ENCODE data around the gene COL6A1. TPM values are rescaled to one million over a fixed set of nuclear protein-coding genes. Genes with fewer than 3 reads are reported as not detected.

COL6A1 gene
- total RNA-seq, 2 experiments from 2014 or later, result not detected

DNA sequence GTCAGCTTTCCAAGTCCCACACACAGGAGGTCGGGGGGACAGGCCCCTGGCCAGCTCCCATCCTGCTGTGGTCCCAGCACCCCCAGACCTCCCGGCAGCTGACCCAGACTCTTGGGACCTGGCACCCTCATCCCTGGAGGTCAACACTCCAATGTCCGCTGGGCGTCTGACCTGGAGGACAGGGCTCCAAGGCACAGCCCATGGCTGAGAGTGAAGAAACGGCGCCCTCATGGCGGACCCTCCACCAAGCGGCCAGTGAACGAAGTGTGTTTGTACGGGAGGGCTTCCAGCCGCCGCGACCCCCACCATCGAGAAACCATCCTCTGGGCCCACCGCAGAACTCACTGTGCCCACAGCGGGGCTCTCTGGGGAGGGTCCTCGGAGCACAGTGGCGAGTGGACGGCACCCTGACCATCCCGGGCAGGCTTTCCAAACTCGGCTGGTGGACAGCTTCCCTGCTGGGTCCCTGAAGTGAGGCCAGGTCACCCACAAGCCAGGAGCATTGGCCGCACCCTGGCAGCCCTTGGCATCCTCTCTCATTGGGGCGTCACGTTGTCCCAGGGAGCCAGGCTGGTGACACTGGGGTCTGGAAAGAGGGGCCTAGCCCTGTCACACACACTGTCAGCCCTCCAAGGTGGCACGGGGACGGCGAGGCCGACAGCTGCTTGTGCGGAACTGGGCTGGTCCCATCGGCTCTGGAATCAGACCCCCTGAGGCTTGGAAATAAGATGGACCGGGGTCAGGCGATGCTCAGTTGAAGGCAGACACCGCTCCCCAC lies 68.5 kb downstream of the COL6A1 start:
- no TSS peak for BruUV-seq (replicated peaks)
- Histone ChIP-seq H4K20me1 (ENCODE audit: insufficient read depth, low read length) (no peaks in the 10 kb centered on the region), H3K4me2 (ENCODE audit: low read length) (no peak overlapping the region), H3K4me1 (ENCODE audit: insufficient read depth, low read length, poor library complexity, severe bottlenecking) (no peaks in the 10 kb centered on the region), H3K9me3 (ENCODE audit: low read length) (no peaks in the 10 kb centered on the region), H3K36me3 (ENCODE audit: insufficient read depth, low read length) (no peaks in the 10 kb centered on the region), H3K79me2 (ENCODE audit: insufficient read depth, low read depth, low read length) (no peaks in the 10 kb centered on the region), H2AFZ (ENCODE audit: low read length) (no peak overlapping the region), H3K27ac (ENCODE audit: low read depth, low read length, poor library complexity, severe bottlenecking) (no peak overlapping the region), H3K9me2 (ENCODE audit: insufficient read depth, low read length) (no peaks in the 10 kb centered on the region), H3K4me3 (ENCODE audit: low read depth, low read length, poor library complexity, severe bottlenecking) (no peak overlapping the region)
- ChIA-PET CTCF (ENCODE audit: unreplicated experiment) (no interaction called here), POLR2A (no interaction called here)
- no peak for DNase-seq (ENCODE audit: low spot score)
- TF ChIP-seq, protein P1, sequence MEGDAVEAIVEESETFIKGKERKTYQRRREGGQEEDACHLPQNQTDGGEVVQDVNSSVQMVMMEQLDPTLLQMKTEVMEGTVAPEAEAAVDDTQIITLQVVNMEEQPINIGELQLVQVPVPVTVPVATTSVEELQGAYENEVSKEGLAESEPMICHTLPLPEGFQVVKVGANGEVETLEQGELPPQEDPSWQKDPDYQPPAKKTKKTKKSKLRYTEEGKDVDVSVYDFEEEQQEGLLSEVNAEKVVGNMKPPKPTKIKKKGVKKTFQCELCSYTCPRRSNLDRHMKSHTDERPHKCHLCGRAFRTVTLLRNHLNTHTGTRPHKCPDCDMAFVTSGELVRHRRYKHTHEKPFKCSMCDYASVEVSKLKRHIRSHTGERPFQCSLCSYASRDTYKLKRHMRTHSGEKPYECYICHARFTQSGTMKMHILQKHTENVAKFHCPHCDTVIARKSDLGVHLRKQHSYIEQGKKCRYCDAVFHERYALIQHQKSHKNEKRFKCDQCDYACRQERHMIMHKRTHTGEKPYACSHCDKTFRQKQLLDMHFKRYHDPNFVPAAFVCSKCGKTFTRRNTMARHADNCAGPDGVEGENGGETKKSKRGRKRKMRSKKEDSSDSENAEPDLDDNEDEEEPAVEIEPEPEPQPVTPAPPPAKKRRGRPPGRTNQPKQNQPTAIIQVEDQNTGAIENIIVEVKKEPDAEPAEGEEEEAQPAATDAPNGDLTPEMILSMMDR (conservative IDR thresholded peaks at IDR 0.05; ENCODE audit: low read length), result no peak
- no peak for TF ChIP-seq EZH2phosphoT487 (IDR thresholded peaks at IDR 0.05; ENCODE audit: borderline replicate concordance, low read depth, low read length)
- intact Hi-C loops (cut with micrococcal nuclease; ENCODE audit: unreplicated experiment), result no loop called here

DNA sequence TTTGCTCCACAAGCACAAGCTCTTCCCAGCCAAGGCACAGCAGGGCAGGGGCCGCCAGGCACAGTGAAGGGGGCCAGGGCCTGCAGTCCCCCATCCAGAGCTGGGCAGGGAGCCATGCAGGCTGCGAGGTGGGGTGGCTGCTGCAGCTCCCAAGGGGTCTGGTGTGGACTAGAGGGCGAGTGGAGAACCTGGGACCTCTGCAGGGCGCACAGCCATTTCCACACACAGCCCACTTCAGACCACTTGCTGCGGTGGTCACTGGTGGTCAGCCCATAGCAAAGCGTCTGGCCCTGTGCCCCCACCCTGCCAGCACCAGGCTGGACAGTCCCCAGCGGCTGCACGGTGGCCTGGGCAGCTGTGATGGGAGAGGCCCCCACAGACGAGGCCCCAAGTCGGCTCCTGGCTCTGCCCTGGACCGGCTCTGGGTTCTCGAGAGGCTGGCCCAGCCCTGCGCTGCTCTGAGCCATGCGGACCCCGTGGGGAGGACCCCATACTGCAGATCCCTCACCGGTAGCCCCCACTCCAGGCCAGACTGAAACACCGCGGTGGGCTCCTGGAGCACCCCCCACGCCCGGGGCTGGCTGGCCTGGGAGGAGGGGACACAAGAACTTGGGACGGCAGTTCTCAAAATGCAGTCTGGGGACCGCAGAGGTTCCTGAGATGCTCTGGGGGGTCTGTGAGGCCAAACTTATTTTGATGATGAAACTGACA lies 69.3 kb downstream of the COL6A1 start:
- intact Hi-C loops (cut with micrococcal nuclease; ENCODE audit: unreplicated experiment), result no loop called here
- no peak overlapping the region for H3K27ac ChIP-seq (ENCODE audit: low read depth, low read length, poor library complexity, severe bottlenecking)
- no peak overlapping the region for H3K4me3 ChIP-seq (ENCODE audit: low read depth, low read length, poor library complexity, severe bottlenecking)
- no peaks in the 10 kb centered on the region for H4K20me1 ChIP-seq (ENCODE audit: insufficient read depth, low read length)
- H3K36me3 ChIP-seq (ENCODE audit: insufficient read depth, low read length), result no peaks in the 10 kb centered on the region
- no peak for TF ChIP-seq EZH2phosphoT487 (IDR thresholded peaks at IDR 0.05; ENCODE audit: borderline replicate concordance, low read depth, low read length)
- TF ChIP-seq, protein P1 (conservative IDR thresholded peaks at IDR 0.05; ENCODE audit: low read length), result no peak
- no peak overlapping the region for H3K4me2 ChIP-seq (ENCODE audit: low read length)
- H3K9me3 ChIP-seq (ENCODE audit: low read length), result no peaks in the 10 kb centered on the region
- no peak overlapping the region for H2AFZ ChIP-seq (ENCODE audit: low read length)
- no peak for DNase-seq (ENCODE audit: low spot score)
- no TSS peak for BruUV-seq (replicated peaks)
- H3K4me1 ChIP-seq (ENCODE audit: insufficient read depth, low read length, poor library complexity, severe bottlenecking), result no peaks in the 10 kb centered on the region
- ChIA-PET CTCF (ENCODE audit: unreplicated experiment) (no interaction called here), POLR2A (no interaction called here)
- no peaks in the 10 kb centered on the region for H3K79me2 ChIP-seq (ENCODE audit: insufficient read depth, low read depth, low read length)
- no peaks in the 10 kb centered on the region for H3K9me2 ChIP-seq (ENCODE audit: insufficient read depth, low read length)

DNA sequence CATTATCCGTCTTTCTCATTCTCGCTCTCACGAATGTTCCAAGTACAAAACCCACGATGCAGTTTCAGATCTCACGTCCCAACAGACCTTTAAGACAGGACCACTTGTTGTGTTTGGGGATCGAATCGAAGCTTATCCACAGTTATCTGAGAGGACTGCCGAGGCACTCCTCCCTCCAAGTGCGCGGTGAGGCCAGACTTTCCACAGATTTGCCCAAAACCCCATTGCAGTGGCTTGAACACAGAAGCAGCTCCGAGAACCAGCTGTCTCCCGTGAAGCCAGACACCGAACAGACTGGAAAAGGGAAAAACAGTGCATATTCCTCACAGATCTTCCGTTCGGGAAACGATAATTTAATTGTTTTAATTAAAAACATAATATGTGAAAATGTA lies 69.8 kb downstream of the COL6A1 start:
- Histone ChIP-seq H3K27ac (ENCODE audit: low read depth, low read length, poor library complexity, severe bottlenecking) (no peak overlapping the region), H3K9me2 (ENCODE audit: insufficient read depth, low read length) (no peaks in the 10 kb centered on the region), H3K4me2 (ENCODE audit: low read length) (no peak overlapping the region), H3K36me3 (ENCODE audit: insufficient read depth, low read length) (no peaks in the 10 kb centered on the region), H3K79me2 (ENCODE audit: insufficient read depth, low read depth, low read length) (no peaks in the 10 kb centered on the region), H3K9me3 (ENCODE audit: low read length) (no peaks in the 10 kb centered on the region), H4K20me1 (ENCODE audit: insufficient read depth, low read length) (no peaks in the 10 kb centered on the region), H3K4me1 (ENCODE audit: insufficient read depth, low read length, poor library complexity, severe bottlenecking) (no peaks in the 10 kb centered on the region), H3K4me3 (ENCODE audit: low read depth, low read length, poor library complexity, severe bottlenecking) (no peak overlapping the region), H2AFZ (ENCODE audit: low read length) (no peak overlapping the region)
- DNase-seq (ENCODE audit: low spot score), result no peak
- CTCF ChIA-PET (ENCODE audit: unreplicated experiment), result no interaction called here
- POLR2A ChIA-PET, result no interaction called here
- intact Hi-C loops (cut with micrococcal nuclease; ENCODE audit: unreplicated experiment), result no loop called here
- BruUV-seq (replicated peaks), result no TSS peak
- TF ChIP-seq EZH2phosphoT487 (IDR thresholded peaks at IDR 0.05; ENCODE audit: borderline replicate concordance, low read depth, low read length), result no peak
- TF ChIP-seq, protein P1 (conservative IDR thresholded peaks at IDR 0.05; ENCODE audit: low read length), result no peak
